RWPE1 (cell line): ENCODE data around the gene RFC2.
A peak's percentile ranks its signal among the peaks of the same experiment; 100 is the strongest.
"Not testable (repeated sequence)": the region's sequence is repeated elsewhere in the genome, so short reads cannot be mapped to it uniquely, and the experiment has no call there.

Source experiments
- CTCF ChIA-PET: fragments of 350-600 bp; sonication (Branson Sonifier 250); formaldehyde crosslinking; extraction: SDS; loops from one replicate; lab custom pipeline; 2021; lab: Yijun Ruan, JAX
- POLR2A ChIA-PET: fragments of 400-600 bp; formaldehyde crosslinking; extraction: SDS; loops from one replicate; lab custom pipeline; 2020; ENCODE audit warnings: antibody characterized with exemption; ENCODE audit not compliant: low non-redundant PET; lab: Yijun Ruan, JAX
- DNase-seq: peaks from one replicate; pipeline ENCODE4 v3.0.0; 2012; ENCODE audit warnings: low spot score
- H3K27ac ChIP-seq: fragments of 450-650 bp; 2 replicates; pipeline ENCODE4 v1.5.1; 2017
- CTCF ChIP-seq: fragments of 450-650 bp; conservative IDR thresholded peaks from 2 replicates; pipeline ENCODE4 v1.5.1; 2017; ENCODE audit warnings: low read depth, mild to moderate bottlenecking

The RFC2 gene

GRCh38 chr7:74228951-74229900 is 25.0 kb downstream of the RFC2 start:
- ChIA-PET POLR2A (no interaction called here), CTCF (interaction anchor here (0.7 to 1.3 kb wide), 2 partner anchors 22 to 69 kb away, joined by 3 read pairs; no protein-coding TSS in a partner anchor)
- peak overlapping the region; percentile 17; the same call in 1 of the 2 replicates for H3K27ac ChIP-seq
- TF ChIP-seq CTCF = no peak
- no peak for DNase-seq

GRCh38 chr7:74226633-74227032 is 27.6 kb downstream of the RFC2 start:
- no peak for DNase-seq
- POLR2A ChIA-PET = no interaction called here
- H3K27ac ChIP-seq = 0 out of 2 replicates have a peak overlapping the region, but pooled peaks have one; percentile 6
- no peak for TF ChIP-seq CTCF
- CTCF ChIA-PET = no interaction called here

GRCh38 chr7:74225400-74225799 is 28.8 kb downstream of the RFC2 start:
- POLR2A ChIA-PET = no interaction called here
- CTCF ChIA-PET = no interaction called here
- no peak for TF ChIP-seq CTCF

GRCh38 chr7:74224907-74225306 is 29.3 kb downstream of the RFC2 start:
- H3K27ac ChIP-seq = peak overlapping the region; percentile 58; the same call in 1 of the 2 replicates
- DNase-seq, CTCF ChIA-PET, POLR2A ChIA-PET: not testable (repeated sequence)

More at GRCh38 chr7:74225400-74225799, 28.8 kb downstream of the RFC2 start:
- no peak for DNase-seq
- H3K27ac ChIP-seq = peak overlapping the region; percentile 58

GRCh38 chr7:74224511-74224832 is 29.7 kb downstream of the RFC2 start:
- POLR2A ChIA-PET = no interaction called here
- DNase-seq = no peak
- H3K27ac ChIP-seq = peak overlapping the region; percentile 58; the same call in 1 of the 2 replicates
- CTCF ChIA-PET = no interaction called here
- TF ChIP-seq CTCF = no peak

- no peak for TF ChIP-seq CTCF
- H3K27ac ChIP-seq = peak overlapping the region; percentile 58
- DNase-seq = no peak
- ChIA-PET CTCF (interaction anchor here (1.0 kb wide), 1 partner anchor 18 kb away, joined by 3 read pairs; no protein-coding TSS in a partner anchor), POLR2A (no interaction called here)
Observed at GRCh38 chr7:74223711-74224510, 30.3 kb downstream of the RFC2 start.
